HL-60/S4 (cell line): ENCODE results near the gene LSM10.

Experiments used
- in situ Hi-C: fragments of 300-500 bp; cut with MboI; formaldehyde crosslinking; loops from 2 replicates; pipeline ENCODE4 v1.14.3; 2022; ENCODE audit warnings: low sequenced_read_pairs

LSM10 gene

DNA sequence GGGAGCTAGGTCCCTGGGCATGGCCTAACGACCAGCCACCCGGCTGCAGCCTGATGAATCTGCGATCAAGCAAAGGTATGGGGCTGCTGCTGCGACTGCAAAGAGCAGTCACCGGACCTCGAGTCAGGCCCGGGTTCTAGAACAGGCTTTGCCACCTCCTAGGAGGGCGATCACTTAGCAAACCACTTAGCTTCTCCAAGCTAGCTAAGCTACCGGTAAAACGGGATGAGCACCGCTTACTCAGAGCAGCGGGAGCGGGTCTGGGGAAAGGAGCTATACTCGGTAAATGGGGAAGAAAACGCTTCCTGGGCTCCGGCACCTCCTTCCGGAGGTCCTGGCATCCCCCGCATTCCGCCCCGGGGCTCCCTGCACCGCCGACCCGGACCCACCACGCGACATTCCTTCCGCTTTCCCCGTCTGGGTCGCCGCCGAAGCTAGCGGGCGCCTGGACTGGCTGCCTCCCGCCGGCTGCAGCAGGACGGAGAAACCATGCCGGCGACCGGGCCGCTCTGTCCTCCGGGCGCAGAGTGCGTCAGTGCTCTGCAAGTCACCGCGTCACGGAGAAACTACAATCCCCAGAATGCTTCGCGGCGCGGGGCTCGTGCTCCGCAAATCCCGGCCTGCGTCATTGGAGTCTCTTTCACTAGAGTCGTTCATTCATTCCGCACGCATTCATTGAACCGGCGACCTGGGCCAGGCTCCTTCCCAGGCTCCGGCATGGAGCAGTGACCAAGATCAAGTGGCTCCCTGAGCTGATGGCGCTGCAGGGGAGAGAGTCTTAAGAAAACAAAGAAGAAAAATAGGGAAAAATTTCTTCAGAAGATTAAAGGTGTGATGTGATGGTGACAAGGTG, at the start of gene LSM10:
Gene LSM10 (minus strand): TSS at position 531 of the 853 bp plus-strand sequence. CDS start 3,779 bp downstream, outside the sequence.
- in situ Hi-C loops: no loop called here

DNA sequence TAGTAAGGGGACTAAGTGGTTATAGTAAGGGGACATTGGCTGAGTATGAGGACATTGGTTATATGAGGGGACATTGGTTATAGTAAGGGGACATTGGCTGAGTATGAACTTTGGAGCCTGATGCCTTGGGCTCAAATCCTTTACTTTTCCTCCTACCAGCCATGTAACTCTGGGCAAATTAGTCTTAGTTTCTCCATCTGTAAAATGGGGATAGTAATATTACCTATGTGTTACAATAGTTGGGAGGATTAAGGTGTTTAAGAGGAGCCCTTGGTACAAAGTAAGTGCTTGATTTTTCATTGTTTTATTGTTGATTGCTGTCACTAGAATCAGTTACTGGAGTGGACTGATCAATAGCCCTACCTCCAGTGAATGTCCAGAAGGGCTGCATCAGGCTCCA, 49.7 kb upstream of the LSM10 start:
- in situ Hi-C loops: no loop called here

DNA sequence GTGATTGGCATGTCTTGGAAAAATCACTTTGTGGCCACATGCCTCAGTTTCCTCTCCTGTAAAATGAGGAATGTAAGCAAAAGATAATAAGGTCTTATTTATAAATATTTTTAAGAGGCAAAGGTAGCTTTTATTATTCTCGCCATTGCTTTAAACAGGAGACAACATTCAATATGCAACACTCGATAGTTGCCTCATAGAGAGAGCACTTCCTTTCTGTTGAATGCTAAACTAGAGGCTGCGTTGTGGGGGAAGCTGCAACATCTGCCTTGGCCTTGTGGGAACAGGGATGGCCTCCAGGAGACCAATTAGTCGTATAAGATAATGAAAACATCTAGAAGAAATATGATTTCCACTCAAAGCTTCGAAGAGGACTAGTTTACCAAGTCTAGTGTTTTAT, 49.0 kb upstream of the LSM10 start:
- in situ Hi-C loops: no loop called here

GRCh38 chr1:36446271-36446670, 48.6 kb upstream of the LSM10 start:
- in situ Hi-C loops: no loop called here

- in situ Hi-C loops: no loop called here
Observed at GRCh38 chr1:36443297-36443696, 45.6 kb upstream of the LSM10 start.

DNA sequence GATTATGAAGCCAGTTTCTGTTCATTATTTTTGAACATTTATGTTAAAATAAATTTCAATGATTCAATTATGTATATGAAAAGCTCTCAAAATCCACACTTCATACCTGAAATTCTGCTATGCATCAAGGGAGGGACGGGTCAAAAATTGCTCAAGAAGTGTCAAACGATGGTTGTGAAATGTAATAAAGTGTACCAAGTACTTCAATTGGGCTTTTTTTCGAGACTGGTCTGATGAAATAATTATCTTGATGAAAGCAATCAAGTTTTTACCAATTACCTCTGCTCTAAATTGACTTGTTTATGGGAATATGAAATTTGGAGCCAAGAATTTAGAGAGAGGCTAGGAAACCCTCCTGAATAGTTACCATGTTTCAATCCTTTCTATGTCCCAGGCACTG, 44.6 kb upstream of the LSM10 start:
- in situ Hi-C loops: no loop called here

DNA sequence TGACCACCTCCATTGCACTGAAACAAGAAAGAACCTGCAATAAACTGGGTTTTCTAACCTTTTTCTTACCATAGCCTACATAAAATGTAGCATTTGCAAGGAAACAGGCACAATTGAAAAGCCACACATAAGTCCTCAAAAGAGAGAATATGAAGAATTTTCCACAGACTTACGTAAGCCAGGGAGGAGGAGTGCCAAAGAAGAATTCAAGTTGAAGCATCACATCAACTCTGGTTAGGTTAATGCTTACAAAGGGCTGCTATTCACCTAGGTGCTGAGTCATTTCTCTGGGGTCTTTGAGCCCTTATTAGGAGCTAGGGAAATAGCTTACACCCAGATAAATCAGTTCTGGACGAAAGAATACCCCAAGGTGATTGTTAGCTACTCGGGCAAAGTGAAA, 42.9 kb upstream of the LSM10 start:
- in situ Hi-C loops: no loop called here

GRCh38 chr1:36440044-36440443, 42.3 kb upstream of the LSM10 start:
- in situ Hi-C loops: no loop called here

- in situ Hi-C loops: no loop called here
Observed at GRCh38 chr1:36438715-36439114, 41.0 kb upstream of the LSM10 start.

DNA sequence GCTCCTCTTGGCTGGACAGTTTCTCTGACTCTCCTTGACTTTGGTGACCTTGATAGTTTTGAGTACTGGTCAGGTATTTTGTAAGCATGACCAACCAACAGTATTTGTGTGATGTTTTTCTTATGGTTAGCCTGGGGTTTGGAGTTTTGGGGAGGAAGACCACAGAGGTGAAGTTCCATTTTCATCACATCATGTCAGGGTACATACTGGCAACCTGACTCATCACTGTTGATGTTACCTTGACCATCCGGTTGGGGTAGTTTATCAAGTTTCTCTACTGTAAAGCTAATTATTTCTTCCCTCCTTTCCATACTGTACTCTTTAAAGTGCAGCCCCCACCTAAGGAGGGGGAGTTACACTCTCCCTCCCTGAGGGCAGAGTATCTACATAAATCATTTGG, 39.1 kb upstream of the LSM10 start:
- in situ Hi-C loops: no loop called here

DNA sequence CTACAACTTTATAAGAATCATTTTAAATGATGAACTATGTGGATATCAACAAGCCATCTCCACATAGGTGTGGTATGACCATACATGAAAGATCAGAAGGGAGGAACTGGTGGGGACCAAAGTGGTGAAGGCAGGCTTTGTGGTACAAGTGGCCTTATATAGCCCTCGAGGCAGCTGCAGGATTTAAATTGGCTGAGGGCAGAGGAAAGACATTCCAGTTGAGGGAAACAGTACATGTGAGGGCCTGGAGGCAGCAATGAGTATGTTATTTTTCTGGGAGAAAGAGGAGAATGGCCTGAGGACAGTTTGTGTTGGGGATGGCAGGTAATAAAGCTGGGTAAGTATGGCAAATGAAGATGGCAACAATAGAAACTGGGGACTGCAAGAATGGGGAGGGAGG, 35.4 kb upstream of the LSM10 start:
- in situ Hi-C loops: no loop called here

- in situ Hi-C loops: no loop called here
Observed at GRCh38 chr1:36432616-36433015, 34.9 kb upstream of the LSM10 start.

- in situ Hi-C loops: no loop called here
Observed at GRCh38 chr1:36425791-36426190, 28.1 kb upstream of the LSM10 start.

DNA sequence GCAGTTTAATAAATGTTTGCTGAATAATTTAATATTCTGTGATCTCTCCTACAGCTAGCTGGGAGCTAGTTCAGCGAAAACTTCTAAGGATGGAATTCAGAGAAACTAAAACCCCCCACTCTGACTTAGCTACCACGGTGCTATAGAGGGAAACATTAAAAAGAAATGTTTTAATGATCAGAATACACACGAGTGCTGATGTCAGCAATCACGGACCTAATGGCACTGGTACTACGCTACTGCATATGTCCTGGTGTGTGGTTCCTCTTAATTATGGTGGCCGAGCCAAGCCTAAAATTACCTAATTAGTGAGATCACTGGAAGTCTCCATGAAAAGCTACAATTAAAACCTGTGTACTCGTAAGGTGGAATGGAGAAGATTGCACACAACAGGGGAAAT, 23.9 kb upstream of the LSM10 start:
- in situ Hi-C loops: loop anchor here (5.0 kb wide), 1 partner anchor 74 kb away; no protein-coding TSS in a partner anchor

DNA sequence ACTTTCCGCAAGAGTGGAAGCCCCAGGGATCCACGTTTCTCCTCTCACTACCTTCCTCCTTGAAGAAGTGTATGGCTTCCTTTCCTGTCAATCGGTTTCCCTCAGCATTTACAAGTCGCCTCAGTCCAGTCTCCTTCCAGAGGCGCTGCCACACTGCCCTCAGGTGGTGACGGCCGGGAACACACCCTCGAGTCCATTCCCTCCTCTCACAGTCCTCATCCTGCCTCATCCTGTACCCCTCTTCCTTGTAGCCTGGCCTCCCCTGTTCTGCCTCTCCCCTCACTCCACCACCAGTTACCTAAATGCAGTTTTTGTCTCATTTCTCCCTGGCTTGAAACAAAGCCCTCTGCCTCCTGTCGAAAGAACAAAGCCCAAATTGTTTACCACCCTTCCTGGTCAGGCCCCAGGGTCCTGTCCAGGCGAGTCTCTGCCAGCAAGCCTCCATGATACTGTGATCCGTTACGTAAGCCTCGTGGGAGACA, 23.2 kb upstream of the LSM10 start:
- in situ Hi-C loops: loop anchor here (5.0 kb wide), 1 partner anchor 74 kb away; no protein-coding TSS in a partner anchor

- in situ Hi-C loops: loop anchor here (5.0 kb wide), 1 partner anchor 73 kb away; no protein-coding TSS in a partner anchor
Observed at GRCh38 chr1:36420409-36420808, 22.7 kb upstream of the LSM10 start.

- in situ Hi-C loops: loop anchor here (10.0 kb wide), 1 partner anchor 315 kb away; no protein-coding TSS in a partner anchor
Observed at GRCh38 chr1:36419569-36419968, 21.9 kb upstream of the LSM10 start.

GRCh38 chr1:36419140-36419539, 21.4 kb upstream of the LSM10 start:
- in situ Hi-C loops: loop anchor here (10.0 kb wide), 1 partner anchor 314 kb away; no protein-coding TSS in a partner anchor

DNA sequence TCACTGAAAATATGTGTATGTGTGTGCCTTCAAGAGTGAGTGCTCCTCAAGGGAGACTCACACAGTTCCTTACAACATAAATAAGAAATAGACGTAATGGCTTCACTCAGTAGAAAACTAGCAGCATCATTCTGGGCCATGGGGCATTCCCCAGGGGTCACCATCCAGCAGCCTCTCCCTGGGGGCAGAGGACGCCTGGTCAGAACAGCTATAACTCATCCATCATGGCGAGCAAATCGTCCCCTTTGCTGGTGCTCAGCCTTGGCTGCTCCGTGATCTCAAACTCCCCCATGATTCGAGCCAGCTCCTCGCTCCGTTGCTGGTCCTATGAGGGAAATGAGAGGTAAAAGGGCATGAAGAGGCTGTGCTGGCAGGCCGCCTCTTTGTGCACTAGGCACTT, 20.2 kb upstream of the LSM10 start:
- in situ Hi-C loops: loop anchor here (10.0 kb wide), 1 partner anchor 313 kb away; no protein-coding TSS in a partner anchor

DNA sequence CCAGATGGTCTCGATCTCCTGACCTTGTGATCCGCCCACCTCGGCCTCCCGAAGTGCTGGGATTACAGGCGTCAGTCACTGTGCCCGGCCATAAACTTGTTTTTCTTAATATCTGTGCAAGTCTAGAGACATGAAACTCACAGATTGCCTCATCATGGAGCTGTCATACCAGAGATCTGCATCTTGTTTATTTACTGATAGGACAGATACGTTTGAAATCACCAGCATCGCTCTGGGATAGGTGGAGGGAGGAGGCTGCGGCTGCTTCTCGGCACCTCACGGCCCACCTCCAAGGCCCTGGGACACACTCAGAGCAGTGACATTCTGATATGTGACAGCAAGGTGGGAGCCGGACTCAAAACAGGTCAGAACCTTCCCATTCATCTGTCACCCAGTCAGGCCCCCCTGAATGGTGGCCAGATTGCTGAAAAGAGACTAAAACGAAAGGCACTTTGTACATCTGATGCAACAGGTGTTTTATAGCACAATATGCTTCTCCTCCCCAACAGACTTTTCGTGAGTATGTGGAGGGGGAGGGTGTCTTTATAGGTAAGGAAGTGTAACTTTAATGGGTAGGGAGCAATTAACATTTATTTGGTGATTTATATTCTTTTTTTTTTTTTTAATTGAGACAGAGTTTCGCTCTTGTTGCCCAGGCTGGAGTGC, 18.1 kb upstream of the LSM10 start:
- in situ Hi-C loops: loop anchor here (10.0 kb wide), 1 partner anchor 311 kb away; no protein-coding TSS in a partner anchor

DNA sequence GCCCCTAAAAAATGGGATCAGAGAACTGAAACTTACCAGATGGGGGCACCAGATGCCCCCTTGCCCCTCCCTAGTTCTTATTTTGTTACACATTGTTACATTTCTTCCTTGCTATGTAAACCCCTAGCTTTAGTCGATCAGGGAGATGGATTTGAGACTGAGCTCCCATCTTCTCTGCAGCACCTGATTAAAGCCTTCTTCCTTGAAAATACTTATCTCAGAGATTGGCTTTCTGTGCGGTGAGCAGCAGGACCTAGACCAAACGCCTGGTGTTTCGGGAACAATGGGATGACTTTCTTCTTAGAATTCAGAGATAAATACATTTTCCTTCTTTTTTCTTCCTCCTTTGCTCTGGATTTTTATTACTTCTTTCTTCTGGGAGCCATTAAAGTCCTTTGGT, 16.7 kb upstream of the LSM10 start:
- in situ Hi-C loops: loop anchor here (10.0 kb wide), 1 partner anchor 310 kb away; no protein-coding TSS in a partner anchor
